Esophagus muscularis mucosa (tissue), 4 donors: ENCODE results near the gene ACAN. TPM values are rescaled to one million over a fixed set of nuclear protein-coding genes. Genes with fewer than 3 reads are reported as not detected.

Experiments
- DNase-seq: peaks from one replicate; pipeline ENCODE4 v3.0.0-alpha.2; 2017; ENCODE audit errors: extremely low spot score
- H3K27ac ChIP-seq, 4 donors: fragments of 200-600 bp; sonication (generic); replicated peaks in 1 of 4; 1 replicate in 3 of 4; 2 replicates in 1 of 4; pipeline ENCODE4 v1.5.1; 2016 to 2019; ENCODE audit warnings: mild to moderate bottlenecking in 1 of 4
- H3K27me3 ChIP-seq, 4 donors: fragments of 200-600 bp; sonication (generic); one replicate each; pipeline versions ENCODE4 v1.5.1 to v1.6.0; 2016 to 2019
- H3K36me3 ChIP-seq, 4 donors: fragments of 200-600 bp; sonication (generic); one replicate each; pipeline ENCODE4 v1.5.1; 2016 to 2019
- H3K4me1 ChIP-seq, 4 donors: fragments of 200-600 bp; sonication (generic); one replicate each; pipeline ENCODE4 v1.5.1; 2016 to 2019
- H3K4me3 ChIP-seq, 4 donors: fragments of 200-600 bp; sonication (generic); 1 replicate in 2 of 4; 2 replicates in 2 of 4; pipeline ENCODE4 v1.5.1; 2016 to 2019; ENCODE audit warnings: mild to moderate bottlenecking in 4 of 4, moderate library complexity in 1 of 4
- H3K9me3 ChIP-seq, 4 donors: fragments of 200-600 bp; sonication (generic); 1 replicate in 3 of 4; 2 replicates in 1 of 4; pipeline ENCODE4 v1.5.1; 2016 to 2019
- CTCF ChIP-seq, 3 experiments: fragments of 200-600 bp in 2 of 3; fragments of 450-650 bp in 1 of 3; sonication (generic) in 2 of 3; IDR thresholded peaks; one replicate each; pipeline ENCODE4 v1.5.1; 2017 to 2019; ENCODE audit warnings: antibody characterized with exemption in 3 of 3, mild to moderate bottlenecking in 2 of 3, moderate library complexity in 1 of 3
- EP300 ChIP-seq: sonication (generic); formaldehyde crosslinking; IDR thresholded peaks from one replicate; pipeline ENCODE4 v1.6.1; 2017; ENCODE audit warnings: antibody characterized with exemption
- POLR2A ChIP-seq: fragments of 450-650 bp; IDR thresholded peaks from one replicate; pipeline ENCODE4 v1.6.1; 2017; ENCODE audit warnings: antibody characterized with exemption, moderate library complexity, mild to moderate bottlenecking, low read depth
- POLR2AphosphoS5 ChIP-seq, 2 donors: sonication (generic); formaldehyde crosslinking; IDR thresholded peaks; one replicate each; pipeline ENCODE4 v1.6.1; 2017; ENCODE audit warnings: antibody characterized with exemption in 2 of 2
- WGBS: methylation state at CpG from one replicate; pipeline ENCODE4 v1.1.5; 2018; 5-methylcytosine and 5-hydroxymethylcytosine counted together
- intact Hi-C: fragments of 100-400 bp; cut with DNase I; formaldehyde crosslinking; loops from one replicate; pipeline ENCODE4 v1.15.1; 2023
- total RNA-seq, 4 donors: library from RNA; depleted of rRNA; stranded (reverse); fragments of >200 nt; gene quantifications; one replicate each; pipeline versions ENCODE4 v1.1.0 to v1.2.1, GENCODE V29; 2016

ACAN gene
- total RNA-seq, 4 donors from 2014 or later, result under 0.01 to 0.11 (median 0.06) TPM; not detected in 1

DNA sequence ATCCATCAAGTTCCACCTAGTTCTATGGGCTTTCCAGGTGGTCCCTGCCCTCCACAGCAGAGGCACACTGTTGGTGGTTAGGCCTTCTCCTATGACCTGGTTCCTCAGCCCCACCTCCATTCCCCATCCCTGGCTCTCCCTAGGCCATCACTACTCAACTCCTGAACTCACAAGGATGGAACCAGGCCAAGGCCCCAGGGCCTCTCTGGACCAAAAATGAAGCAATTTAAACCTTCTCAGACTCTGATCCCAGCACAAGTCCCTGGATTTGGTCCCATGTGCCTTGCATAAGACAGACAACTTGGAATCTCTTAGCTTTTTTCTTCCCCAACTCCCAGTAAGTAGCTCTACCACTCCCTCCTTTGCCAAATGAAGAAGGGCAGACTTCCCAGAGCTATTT, 14.4 kb upstream of the ACAN start:
- TF ChIP-seq POLR2AphosphoS5 (IDR thresholded peaks at IDR 0.05) (no peak), CTCF (IDR thresholded peaks at IDR 0.05) (no peak), EP300 (no peak), POLR2A (no peak)
- intact Hi-C loops, result no loop called here
- no peaks in the 10 kb centered on the region for H3K36me3 ChIP-seq
- no peaks in the 10 kb centered on the region for H3K4me1 ChIP-seq
- no peak for DNase-seq
- no peak overlapping the region for H3K27ac ChIP-seq
- H3K9me3 ChIP-seq, result peaks cover 0 to 4% (median 0%) of the 10 kb centered on the region in 4 donors
- H3K27me3 ChIP-seq, result peaks cover 0 to 19% (median 0%) of the 10 kb centered on the region in 4 donors
- no peak overlapping the region for H3K4me3 ChIP-seq

- Histone ChIP-seq H3K36me3 (no peaks in the 10 kb centered on the region), H3K4me1 (no peaks in the 10 kb centered on the region), H3K9me3 (peaks cover 0 to 4% (median 0%) of the 10 kb centered on the region in 4 donors), H3K27ac (no peak overlapping the region), H3K27me3 (peaks cover 0 to 31% (median 3%) of the 10 kb centered on the region in 4 donors), H3K4me3 (no peak overlapping the region)
- TF ChIP-seq POLR2AphosphoS5 (IDR thresholded peaks at IDR 0.05), result no peak
- no peak for TF ChIP-seq CTCF (IDR thresholded peaks at IDR 0.05)
- no peak for TF ChIP-seq EP300
- no peak for TF ChIP-seq POLR2A
- 88% methylated on average over 7 of the region's 7 CpGs for WGBS
- DNase-seq, result no peak
- intact Hi-C loops, result no loop called here
Measured at GRCh38 chr15:88790486-88790885, 12.8 kb upstream of the ACAN start.

DNA sequence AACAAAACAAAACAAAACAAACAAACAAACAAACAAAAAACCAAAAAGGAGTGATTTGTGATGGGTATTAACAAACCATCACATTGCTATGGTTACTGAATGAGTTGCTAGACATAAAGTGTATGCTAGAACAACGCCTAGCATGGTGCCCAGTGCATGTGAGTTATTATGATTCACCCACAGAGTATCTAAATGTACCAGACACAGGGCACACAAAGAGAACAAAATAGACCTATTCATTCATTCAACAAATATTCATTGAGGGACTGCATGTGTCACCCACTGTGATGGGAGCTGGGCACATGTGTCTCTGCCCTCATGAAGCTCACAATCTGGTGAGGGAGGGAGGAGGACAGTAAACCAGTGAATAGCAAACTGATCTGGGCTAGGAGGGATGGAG, 11.6 kb upstream of the ACAN start:
- H3K4me3 ChIP-seq, result no peak overlapping the region
- peaks cover 0 to 4% (median 0%) of the 10 kb centered on the region in 4 donors for H3K9me3 ChIP-seq
- intact Hi-C loops, result no loop called here
- no peaks in the 10 kb centered on the region for H3K36me3 ChIP-seq
- 88% methylated on average over 1 of the region's 1 CpG for WGBS
- TF ChIP-seq CTCF (IDR thresholded peaks at IDR 0.05), result no peak
- TF ChIP-seq POLR2A, result no peak
- no peak for TF ChIP-seq POLR2AphosphoS5 (IDR thresholded peaks at IDR 0.05)
- TF ChIP-seq EP300, result no peak
- no peak for DNase-seq
- no peak overlapping the region for H3K27ac ChIP-seq
- H3K4me1 ChIP-seq, result no peaks in the 10 kb centered on the region
- peaks cover 0 to 42% (median 3%) of the 10 kb centered on the region in 4 donors for H3K27me3 ChIP-seq

DNA sequence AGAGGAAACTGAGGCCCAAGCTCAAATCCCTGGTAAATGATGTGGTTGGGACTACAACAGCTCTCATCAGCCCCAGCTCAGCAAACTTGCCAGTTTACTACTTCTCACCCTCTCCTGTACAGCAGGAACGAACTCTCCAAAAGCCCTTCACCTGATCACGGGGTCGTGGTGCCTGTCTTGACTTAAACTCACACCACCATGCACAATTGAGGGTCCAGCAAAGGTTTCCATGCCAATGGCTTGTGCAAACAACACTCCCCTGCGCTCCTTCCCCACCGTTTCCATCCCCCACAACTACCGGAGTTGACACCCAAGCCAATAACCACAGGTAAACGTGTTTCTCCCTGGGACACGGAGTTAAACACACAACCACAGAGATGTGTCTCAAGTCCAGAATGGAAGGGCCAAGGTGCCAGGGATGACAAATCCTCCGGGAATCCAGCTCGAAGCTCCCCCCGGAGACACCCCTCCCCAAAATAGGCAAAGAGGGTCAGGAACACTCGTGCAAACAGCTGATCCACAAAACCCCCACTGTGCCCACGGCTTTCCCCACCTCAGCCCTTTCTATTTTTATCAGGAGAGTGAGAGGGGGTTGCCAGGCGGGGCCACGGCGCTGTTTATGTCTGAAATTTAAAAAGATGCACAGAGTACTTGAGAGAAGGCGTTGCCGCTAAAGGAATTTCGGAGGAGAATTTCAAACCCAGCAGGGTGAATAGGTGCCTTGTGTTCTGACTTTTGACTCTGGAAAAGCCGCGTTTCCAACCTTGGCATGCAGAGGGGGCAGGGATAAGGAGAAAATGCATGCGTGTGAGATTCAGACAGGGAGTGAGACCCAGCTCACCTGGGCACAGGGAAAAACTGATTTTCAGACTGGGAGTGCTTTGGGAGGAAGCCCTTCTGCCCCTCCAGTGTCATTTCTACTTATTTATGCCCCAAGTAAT, 10.6 kb upstream of the ACAN start:
- 31% methylated on average over 22 of the region's 22 CpGs for WGBS
- intact Hi-C loops, result no loop called here
- Histone ChIP-seq H3K4me1 (no peaks in the 10 kb centered on the region), H3K27me3 (peaks cover 0 to 47% (median 3%) of the 10 kb centered on the region in 4 donors), H3K9me3 (no peaks in the 10 kb centered on the region), H3K36me3 (no peaks in the 10 kb centered on the region), H3K4me3 (no peak overlapping the region), H3K27ac (no peak overlapping the region)
- no peak for DNase-seq
- TF ChIP-seq CTCF (IDR thresholded peaks at IDR 0.05), result no peak

GRCh38 chr15:88794001-88794400, 9.2 kb upstream of the ACAN start:
- Histone ChIP-seq H3K27me3 (peaks cover 0 to 51% (median 3%) of the 10 kb centered on the region in 4 donors), H3K9me3 (no peaks in the 10 kb centered on the region), H3K36me3 (no peaks in the 10 kb centered on the region), H3K4me1 (no peaks in the 10 kb centered on the region), H3K27ac (no peak overlapping the region), H3K4me3 (no peak overlapping the region)
- no peak for TF ChIP-seq EP300
- no peak for TF ChIP-seq POLR2AphosphoS5 (IDR thresholded peaks at IDR 0.05)
- TF ChIP-seq CTCF (IDR thresholded peaks at IDR 0.05), result no peak
- TF ChIP-seq POLR2A, result no peak
- no peak for DNase-seq
- WGBS, result 83% methylated on average over 5 of the region's 5 CpGs
- intact Hi-C loops, result no loop called here
